ENCODE data around the gene U2AF1L4.

DNA sequence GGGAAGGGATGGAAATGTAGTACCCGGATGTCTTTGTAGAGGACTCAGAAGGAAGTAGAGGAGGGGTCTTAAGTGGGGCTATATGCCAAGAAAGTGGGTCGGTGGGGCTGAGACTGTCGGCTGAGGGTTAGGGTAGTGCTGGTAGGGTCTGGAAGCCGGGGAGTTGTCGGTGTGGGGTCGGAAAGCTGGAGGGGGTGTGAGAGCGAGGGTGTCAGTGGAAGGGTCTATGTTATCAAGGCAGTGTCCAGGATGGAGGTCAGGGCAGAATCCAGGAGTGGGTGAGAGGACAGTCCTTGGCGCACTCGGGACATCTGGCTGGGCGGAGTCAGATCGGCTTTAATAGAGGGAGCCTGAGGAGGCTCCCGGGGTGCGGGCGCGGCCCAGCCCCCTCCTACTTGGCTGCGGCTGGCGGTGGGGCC lies 9.9 kb upstream of the U2AF1L4 start:
- TF ChIP-seq EZH2phosphoT487 (IDR thresholded peaks at IDR 0.05; ENCODE audit: borderline replicate concordance, low read depth, low read length), result no peak
- TF ChIP-seq, protein P1, sequence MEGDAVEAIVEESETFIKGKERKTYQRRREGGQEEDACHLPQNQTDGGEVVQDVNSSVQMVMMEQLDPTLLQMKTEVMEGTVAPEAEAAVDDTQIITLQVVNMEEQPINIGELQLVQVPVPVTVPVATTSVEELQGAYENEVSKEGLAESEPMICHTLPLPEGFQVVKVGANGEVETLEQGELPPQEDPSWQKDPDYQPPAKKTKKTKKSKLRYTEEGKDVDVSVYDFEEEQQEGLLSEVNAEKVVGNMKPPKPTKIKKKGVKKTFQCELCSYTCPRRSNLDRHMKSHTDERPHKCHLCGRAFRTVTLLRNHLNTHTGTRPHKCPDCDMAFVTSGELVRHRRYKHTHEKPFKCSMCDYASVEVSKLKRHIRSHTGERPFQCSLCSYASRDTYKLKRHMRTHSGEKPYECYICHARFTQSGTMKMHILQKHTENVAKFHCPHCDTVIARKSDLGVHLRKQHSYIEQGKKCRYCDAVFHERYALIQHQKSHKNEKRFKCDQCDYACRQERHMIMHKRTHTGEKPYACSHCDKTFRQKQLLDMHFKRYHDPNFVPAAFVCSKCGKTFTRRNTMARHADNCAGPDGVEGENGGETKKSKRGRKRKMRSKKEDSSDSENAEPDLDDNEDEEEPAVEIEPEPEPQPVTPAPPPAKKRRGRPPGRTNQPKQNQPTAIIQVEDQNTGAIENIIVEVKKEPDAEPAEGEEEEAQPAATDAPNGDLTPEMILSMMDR (conservative IDR thresholded peaks at IDR 0.05; ENCODE audit: low read length), result no peak

Measured in OCI-LY7 (cell line).